Body of pancreas (tissue), 4 donors: ENCODE measurements around the gene MAX.

Experiments used
- CTCF ChIP-seq, 7 experiments: fragments of 450-650 bp in 4 of 7; fragments of 200-600 bp in 3 of 7; sonication (generic) in 3 of 7; IDR thresholded peaks; one replicate each; pipeline ENCODE4 v1.5.1; 2016 to 2019; ENCODE audit warnings: antibody characterized with exemption in 7 of 7
- POLR2A ChIP-seq, 3 donors: fragments of 450-650 bp; IDR thresholded peaks; one replicate each; pipeline ENCODE4 v1.6.1; 2016; ENCODE audit warnings: antibody characterized with exemption in 3 of 3, mild to moderate bottlenecking in 2 of 3

DNA sequence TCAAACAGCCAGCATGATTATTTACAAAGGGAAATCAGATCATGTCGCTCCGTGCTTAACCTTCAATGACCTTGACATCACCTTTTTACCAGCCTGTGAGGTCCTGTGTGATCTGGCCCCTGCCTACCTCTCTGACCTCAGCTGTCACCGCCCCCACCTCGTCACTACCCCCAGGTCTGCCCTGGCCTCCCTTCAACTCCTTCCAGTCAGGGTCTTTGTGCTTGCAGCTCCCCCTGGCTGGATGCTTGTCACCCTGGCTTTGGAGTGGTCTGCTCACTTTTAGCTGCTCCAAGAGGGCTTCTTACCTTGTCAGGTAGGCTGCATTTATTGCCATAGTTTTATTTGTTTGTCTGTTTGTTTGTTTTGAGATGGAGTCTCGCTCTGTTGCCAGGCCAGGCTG lies 8.2 kb upstream of the MAX start:
- TF ChIP-seq CTCF (IDR thresholded peaks at IDR 0.05) (no peak), POLR2A (IDR thresholded peaks at IDR 0.05) (no peak)
